Right lobe of liver (tissue), 4 donors: Measurements from ENCODE around the gene NFASC.

ENCODE experiments used
- CTCF ChIP-seq, 4 donors: fragments of 200-600 bp in 3 of 4; fragments of 450-650 bp in 1 of 4; IDR thresholded peaks; one replicate each; pipeline versions ENCODE4 v1.5.1 to v1.8.0; 2016 to 2022; ENCODE audit warnings: antibody characterized with exemption in 4 of 4, mild to moderate bottlenecking in 2 of 4
- POLR2A ChIP-seq: fragments of 450-650 bp; IDR thresholded peaks from one replicate; pipeline ENCODE4 v1.6.1; 2017; ENCODE audit warnings: antibody characterized with exemption, mild to moderate bottlenecking
- donor health status: DM: no; HTN: no; CAD: no.
- donor health status: DM: no; HTN: no; CAD: no.
- donor health status: DM: no; HTN: yes; CAD: no.

- TF ChIP-seq CTCF (IDR thresholded peaks at IDR 0.05) (peak; percentile 86 to 94 (median 88)), POLR2A (no peak)
Measured at GRCh38 chr1:205061665-205062069, 191.0 kb downstream of the NFASC start.
